COLO668 (cell line): ENCODE data around the gene PREX1.
"Not testable (repeated sequence)": the region's sequence is repeated elsewhere in the genome, so short reads cannot be mapped to it uniquely, and the experiment has no call there.

Experiments
- DNase-seq: peaks from one replicate; lab custom pipeline; 2025; ENCODE audit not compliant: unreplicated experiment; lab: John Stamatoyannopoulos, UW

PREX1 gene

DNA sequence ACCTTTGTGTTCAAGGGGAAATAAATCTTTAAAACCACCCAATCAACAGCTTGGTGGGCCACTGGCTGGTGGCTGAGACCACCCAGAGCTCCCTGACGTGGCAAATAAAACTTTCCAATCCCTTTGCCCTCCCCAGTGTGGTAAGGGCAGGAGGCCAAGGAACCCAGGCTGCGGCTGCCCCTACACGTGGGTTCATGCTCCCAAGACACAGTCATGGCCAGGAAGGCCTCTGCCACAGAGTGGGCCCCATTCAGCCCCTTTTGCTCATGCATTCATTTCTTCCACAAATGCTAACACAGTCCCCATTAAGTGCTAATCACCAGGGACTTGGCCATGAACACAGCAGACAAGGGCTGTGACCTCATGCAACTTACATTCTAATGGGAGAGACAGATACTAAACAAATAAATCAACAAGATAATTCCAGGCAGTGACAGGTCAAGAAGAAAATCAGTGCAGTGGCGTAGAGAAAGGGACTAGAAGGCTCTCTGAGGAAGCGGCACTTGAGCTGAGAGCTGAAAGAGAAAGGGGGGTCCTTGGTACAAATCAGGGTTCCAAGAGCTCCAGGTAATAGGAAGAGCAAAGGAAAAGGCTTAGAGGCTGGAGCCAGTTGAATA, 13.8 kb downstream of the PREX1 start:
- DNase-seq: no peak

GRCh38 chr20:48813446-48813747, 14.4 kb downstream of the PREX1 start:
- no peak for DNase-seq

GRCh38 chr20:48812600-48813445, 15.0 kb downstream of the PREX1 start:
- no peak for DNase-seq

GRCh38 chr20:48812114-48812513, 15.7 kb downstream of the PREX1 start:
- not testable (repeated sequence) for DNase-seq

DNA sequence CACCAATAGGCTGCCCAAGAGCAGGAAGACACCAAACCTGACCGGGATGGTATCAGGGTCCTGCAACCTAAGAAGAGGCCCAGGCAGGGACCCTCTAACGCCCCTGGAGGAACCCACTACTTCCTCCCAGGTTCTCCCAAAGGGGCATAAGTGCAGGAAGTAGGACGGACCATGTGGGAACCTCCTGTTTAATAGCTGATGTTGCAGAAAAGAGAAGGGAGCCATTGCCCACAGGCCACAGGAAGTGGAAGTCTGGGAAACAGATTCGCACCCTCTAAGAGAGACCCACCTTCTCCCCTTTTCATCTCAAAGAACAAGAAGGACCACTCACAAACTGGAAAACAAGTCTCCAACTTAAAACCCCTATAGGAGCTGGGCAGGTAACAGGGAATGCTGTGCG, 18.1 kb downstream of the PREX1 start:
- DNase-seq: no peak

- DNase-seq: no peak
Measured at GRCh38 chr20:48808382-48809034, 19.3 kb downstream of the PREX1 start.

DNA sequence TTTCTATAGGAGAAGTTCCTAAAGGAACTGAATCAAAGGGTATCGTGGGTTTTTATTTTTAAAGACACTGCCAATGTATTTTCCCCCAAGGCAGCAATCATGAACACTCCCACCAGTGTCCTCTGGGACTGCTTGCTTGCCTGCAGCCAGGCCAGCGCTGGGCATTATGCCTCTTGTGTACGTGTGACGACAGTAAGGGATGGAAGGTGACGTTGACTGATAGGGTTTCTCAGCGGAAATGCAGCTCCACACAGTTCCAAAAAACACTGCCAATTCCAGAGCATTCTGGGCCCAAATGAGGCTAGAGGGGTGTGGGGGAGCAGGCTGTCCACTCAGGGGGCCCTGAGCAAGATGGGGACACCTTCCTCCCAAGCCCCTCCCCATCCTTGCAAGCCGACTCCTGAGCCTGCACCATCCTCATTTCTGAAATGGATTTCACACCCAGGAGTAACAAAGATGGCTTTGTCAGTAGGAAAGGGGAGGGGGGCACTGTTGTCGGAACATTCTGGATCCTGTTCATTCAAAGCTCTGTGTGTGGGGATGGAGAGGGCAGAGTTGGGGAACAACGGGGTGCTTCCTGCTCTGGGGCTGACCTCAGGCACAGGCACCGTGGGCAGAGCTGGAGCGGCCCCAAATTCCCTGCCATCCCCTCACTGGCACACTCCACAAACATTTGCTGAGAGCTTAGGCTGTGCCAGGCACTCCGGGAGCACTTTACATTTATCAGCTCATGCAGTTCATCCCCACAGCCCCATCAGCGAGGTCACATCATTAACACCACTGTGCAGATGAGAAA, 20.0 kb downstream of the PREX1 start:
- DNase-seq: no peak

DNA sequence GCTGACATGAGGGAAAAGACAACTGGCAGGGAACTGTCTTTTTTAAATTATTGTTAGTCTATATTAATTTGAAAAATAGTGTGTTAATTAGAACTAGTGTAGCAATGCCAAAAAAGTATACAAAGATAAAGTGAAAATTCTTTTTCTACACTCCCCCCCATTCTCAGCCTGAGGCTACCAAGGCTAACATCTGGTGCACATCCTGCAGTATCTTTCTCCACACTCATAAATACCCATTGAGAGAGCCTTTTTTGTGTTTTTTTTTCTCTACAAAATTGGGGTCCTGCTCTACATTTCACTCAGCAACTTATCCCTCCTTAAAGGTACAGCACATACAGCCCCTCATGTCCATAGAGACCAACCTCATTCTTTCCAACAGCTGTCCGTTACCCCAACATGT, 20.7 kb downstream of the PREX1 start:
- DNase-seq: no peak

GRCh38 chr20:48805716-48806115, 22.1 kb downstream of the PREX1 start:
- no peak for DNase-seq

GRCh38 chr20:48805286-48805685, 22.5 kb downstream of the PREX1 start:
- DNase-seq: no peak

DNA sequence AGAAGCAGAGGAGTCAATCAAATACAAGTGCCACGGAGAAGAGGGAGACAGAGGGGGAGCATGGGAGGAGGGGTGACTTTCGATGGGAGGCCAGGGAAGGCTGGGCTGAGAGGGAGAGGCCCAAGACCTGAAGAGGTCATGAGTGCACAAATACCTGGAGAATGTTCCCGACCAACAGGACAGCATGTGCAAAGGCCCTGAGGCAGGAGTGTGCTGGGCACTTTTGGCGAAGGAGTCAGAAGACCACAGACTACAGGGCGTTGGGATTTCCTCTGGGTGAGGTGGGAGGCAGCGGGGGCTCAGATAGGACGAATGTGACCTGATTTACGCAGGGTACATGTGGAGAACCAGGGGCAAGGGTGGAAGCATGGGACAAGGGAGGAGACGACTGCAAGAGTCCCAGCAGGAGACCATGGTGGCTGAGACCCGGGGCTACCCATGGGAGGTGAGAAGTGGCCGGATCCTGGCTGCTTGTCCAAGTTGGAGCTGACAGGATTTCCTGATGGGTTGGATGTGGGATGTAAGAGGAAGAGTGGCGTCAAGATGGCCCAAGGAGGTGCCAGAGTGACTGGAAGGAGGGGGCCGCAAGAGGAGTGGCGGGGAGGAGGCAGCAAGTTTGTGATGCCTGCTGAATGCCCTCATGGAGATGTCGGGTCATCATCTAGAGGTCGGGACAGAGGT, 23.4 kb downstream of the PREX1 start:
- no peak for DNase-seq

DNA sequence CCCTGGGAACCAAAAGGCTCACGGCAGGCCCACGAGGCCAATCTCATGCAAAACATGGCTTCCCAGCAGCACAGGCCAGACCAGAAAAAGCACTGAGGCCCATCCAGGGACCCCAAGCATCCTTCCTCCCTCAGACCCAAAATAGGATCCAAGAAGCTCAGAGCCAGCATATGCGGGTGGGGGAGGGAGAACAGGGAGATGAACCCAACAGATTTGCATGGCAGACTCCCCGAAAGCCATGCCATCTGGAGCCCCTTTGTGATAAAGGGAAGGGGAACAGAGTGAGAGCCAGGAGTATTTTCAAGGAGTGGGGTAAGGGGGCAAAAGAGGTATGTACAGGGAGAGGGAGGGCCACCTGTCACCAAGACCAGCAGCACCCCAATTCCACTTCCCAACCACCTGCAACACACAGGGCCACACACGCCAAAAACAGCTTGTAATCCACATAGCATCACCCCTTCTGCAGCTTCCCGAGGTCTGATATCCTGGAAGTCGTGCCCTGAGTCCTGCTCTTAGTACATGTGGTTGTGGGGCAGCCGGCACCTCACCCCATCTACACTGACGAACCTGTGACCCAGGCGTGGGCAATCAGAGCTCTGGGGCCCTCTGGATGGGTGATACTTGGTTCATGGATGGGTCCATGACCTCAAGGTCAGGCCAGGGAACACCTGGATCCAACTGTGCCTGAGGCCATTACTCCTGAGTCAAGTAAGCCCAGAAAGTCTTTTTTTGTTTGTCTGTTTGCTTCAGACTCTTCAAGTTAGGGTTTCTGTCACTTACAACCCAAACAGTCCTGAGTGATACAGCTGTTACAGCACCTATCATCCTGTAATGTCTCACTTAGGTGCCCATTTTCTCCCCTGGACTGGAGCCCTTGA, 24.4 kb downstream of the PREX1 start:
- no peak for DNase-seq

- no peak for DNase-seq
Measured at GRCh38 chr20:48802647-48803046, 25.2 kb downstream of the PREX1 start.

DNA sequence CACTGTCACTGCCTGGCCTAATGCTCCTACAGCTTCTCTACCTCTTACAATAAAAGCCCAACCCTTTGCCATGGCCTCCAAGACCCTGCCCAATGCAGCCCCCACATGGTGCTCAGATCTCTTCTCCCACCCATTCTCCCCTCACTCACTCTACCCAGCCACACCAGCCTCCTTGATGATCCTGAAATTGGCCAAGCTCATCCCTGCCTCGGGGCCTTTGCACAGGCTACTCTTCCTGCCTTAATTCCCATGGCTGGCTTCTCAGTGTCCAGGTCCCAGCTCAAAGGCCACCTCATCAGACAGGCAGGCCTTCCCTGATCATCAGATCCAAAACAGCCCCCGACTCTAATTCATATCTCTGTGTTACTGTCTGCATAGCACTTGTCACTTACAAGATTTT, 25.6 kb downstream of the PREX1 start:
- DNase-seq: no peak

DNA sequence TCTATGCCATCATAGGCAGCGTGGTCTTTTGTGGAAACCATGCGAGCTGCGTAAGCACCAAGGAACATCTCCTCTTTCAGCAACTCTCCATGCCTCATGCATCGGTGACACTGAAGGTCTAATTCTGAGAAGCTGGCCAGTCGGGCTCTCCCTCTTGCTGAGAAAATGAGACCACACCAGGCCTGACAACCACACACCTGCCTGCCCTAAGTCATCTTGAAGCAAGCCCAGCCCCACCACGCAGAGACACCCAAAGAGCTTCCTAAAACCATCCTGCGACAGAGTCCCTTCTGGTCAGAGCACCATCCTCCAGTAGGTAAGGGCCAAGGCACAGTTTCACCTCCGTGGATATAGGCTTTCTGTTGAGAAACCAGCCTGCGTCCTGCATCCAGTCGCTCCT, 26.6 kb downstream of the PREX1 start:
- no peak for DNase-seq

GRCh38 chr20:48800177-48800576, 27.6 kb downstream of the PREX1 start:
- DNase-seq: no peak

- DNase-seq: no peak
Measured at GRCh38 chr20:48799328-48800105, 28.3 kb downstream of the PREX1 start.

GRCh38 chr20:48797850-48798747, 29.7 kb downstream of the PREX1 start:
- no peak for DNase-seq
